ENCODE results near the gene TPRN.

Gene TPRN

DNA sequence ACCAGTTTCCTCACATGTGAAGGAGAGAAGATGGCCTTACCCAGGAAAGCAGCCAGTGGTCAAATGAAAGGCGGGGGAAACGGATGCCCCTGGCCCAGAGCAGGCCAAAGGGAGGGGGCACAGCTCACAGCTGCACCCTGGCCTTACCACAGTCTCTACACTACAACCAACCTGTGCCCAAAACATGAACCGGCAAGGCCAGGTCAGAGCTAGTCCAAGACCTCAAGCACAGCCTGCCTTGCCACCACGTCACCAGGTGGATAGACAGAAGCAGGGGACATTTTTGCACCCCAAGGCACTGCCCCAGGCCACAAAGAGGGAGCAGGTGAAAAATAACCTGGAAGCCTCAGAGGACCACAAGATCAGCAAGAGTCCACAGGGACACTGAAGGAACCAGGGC is 57.1 kb downstream of the TPRN start:
- H3K4me1 ChIP-seq (ENCODE audit: insufficient read depth, low read length, poor library complexity, severe bottlenecking) = no peaks in the 10 kb centered on the region
- no peaks in the 10 kb centered on the region for H3K27me3 ChIP-seq (ENCODE audit: insufficient read depth, low read length, poor library complexity, severe bottlenecking)
- H2AFZ ChIP-seq (ENCODE audit: low read length) = no peak overlapping the region
- no peak for TF ChIP-seq EZH2phosphoT487 (IDR thresholded peaks at IDR 0.05; ENCODE audit: borderline replicate concordance)
- TF ChIP-seq, protein P1, sequence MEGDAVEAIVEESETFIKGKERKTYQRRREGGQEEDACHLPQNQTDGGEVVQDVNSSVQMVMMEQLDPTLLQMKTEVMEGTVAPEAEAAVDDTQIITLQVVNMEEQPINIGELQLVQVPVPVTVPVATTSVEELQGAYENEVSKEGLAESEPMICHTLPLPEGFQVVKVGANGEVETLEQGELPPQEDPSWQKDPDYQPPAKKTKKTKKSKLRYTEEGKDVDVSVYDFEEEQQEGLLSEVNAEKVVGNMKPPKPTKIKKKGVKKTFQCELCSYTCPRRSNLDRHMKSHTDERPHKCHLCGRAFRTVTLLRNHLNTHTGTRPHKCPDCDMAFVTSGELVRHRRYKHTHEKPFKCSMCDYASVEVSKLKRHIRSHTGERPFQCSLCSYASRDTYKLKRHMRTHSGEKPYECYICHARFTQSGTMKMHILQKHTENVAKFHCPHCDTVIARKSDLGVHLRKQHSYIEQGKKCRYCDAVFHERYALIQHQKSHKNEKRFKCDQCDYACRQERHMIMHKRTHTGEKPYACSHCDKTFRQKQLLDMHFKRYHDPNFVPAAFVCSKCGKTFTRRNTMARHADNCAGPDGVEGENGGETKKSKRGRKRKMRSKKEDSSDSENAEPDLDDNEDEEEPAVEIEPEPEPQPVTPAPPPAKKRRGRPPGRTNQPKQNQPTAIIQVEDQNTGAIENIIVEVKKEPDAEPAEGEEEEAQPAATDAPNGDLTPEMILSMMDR (conservative IDR thresholded peaks at IDR 0.05; ENCODE audit: low read length) = no peak
- H3K9me3 ChIP-seq (ENCODE audit: insufficient read depth, low read depth, low read length) = no peaks in the 10 kb centered on the region
- H3K79me2 ChIP-seq (ENCODE audit: insufficient read depth, low read length) = no peaks in the 10 kb centered on the region
- no peak overlapping the region for H3K9ac ChIP-seq (ENCODE audit: low read depth, low read length, poor library complexity, severe bottlenecking)
- H4K20me1 ChIP-seq (ENCODE audit: insufficient read depth, low read length, poor library complexity, severe bottlenecking) = no peaks in the 10 kb centered on the region
- H3K4me2 ChIP-seq (ENCODE audit: low read depth, low read length, poor library complexity, severe bottlenecking) = no peak overlapping the region
- no peak overlapping the region for H3K4me3 ChIP-seq (ENCODE audit: low read length, poor library complexity, severe bottlenecking)
- H3K36me3 ChIP-seq (ENCODE audit: insufficient read depth, low read length) = no peaks in the 10 kb centered on the region
- H3F3A ChIP-seq (ENCODE audit: low read depth) = no peaks in the 10 kb centered on the region
- no peaks in the 10 kb centered on the region for H3K9me2 ChIP-seq (replicated peaks; ENCODE audit: low read depth, low read length)

DNA sequence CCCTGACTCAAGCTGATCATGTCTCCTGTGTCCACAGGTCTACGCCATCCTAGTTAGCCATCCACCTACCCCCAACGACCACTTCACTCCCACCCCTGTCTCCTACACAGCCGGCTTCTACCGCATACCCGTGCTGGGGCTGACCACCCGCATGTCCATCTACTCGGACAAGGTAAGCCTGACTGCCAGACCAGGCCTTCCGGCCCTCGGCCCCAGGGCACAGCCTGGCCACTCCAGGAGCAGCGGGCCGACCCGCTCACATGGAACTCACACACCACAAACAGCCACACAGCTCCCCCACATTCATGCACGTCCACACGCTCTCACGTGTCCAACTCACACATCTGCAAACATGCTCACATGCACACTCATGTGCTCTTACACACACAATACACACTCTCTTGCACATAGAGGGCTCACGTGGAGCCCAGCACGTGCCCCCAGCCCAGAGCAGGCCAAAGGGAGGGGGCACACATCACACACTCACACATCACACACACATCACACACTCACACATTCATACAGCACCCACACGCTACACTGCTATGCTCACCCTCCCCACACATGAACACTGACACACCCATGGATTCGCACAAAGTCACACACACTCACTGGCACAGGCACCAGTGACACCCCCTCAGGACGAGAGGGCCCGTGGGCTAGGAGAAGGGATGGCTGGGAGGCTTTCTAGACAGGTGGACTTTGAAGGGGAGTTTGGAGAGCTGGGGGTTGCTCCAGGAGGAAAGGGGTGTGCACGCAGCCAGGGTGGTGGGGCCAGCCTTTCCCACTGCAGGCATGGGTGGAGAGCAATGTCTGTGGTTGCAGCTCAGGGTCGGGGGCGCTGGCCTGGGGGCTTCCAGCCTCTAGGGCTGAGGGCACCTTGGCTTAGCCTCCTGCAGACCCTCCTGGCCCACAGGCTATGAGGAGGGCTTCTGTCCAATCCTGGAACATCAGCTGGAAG is 58.3 kb downstream of the TPRN start:
- no peaks in the 10 kb centered on the region for H3F3A ChIP-seq (ENCODE audit: low read depth)
- H3K36me3 ChIP-seq (ENCODE audit: insufficient read depth, low read length) = no peaks in the 10 kb centered on the region
- no peak overlapping the region for H3K9ac ChIP-seq (ENCODE audit: low read depth, low read length, poor library complexity, severe bottlenecking)
- no peak overlapping the region for H3K4me3 ChIP-seq (ENCODE audit: low read length, poor library complexity, severe bottlenecking)
- no peaks in the 10 kb centered on the region for H3K9me2 ChIP-seq (replicated peaks; ENCODE audit: low read depth, low read length)
- no peaks in the 10 kb centered on the region for H4K20me1 ChIP-seq (ENCODE audit: insufficient read depth, low read length, poor library complexity, severe bottlenecking)
- H3K9me3 ChIP-seq (ENCODE audit: insufficient read depth, low read depth, low read length) = no peaks in the 10 kb centered on the region
- no peaks in the 10 kb centered on the region for H3K4me1 ChIP-seq (ENCODE audit: insufficient read depth, low read length, poor library complexity, severe bottlenecking)
- no peaks in the 10 kb centered on the region for H3K79me2 ChIP-seq (ENCODE audit: insufficient read depth, low read length)
- H3K4me2 ChIP-seq (ENCODE audit: low read depth, low read length, poor library complexity, severe bottlenecking) = no peak overlapping the region
- H3K27me3 ChIP-seq (ENCODE audit: insufficient read depth, low read length, poor library complexity, severe bottlenecking) = no peaks in the 10 kb centered on the region
- H2AFZ ChIP-seq (ENCODE audit: low read length) = no peak overlapping the region
- TF ChIP-seq EZH2phosphoT487 (IDR thresholded peaks at IDR 0.05; ENCODE audit: borderline replicate concordance) = no peak
- TF ChIP-seq, protein P1 (conservative IDR thresholded peaks at IDR 0.05; ENCODE audit: low read length) = no peak

All from Loucy (cell line).